Activated T-cell treated with anti-CD3 and anti-CD28 coated beads, Interleukin-2, amount 50 U/mL, for 4 hours (primary cell): ENCODE data around the gene MRPS30. TPM values are rescaled to one million over a fixed set of nuclear protein-coding genes. Genes with fewer than 3 reads are reported as not detected.
A peak's percentile ranks its signal among the peaks of the same experiment; 100 is the strongest.
"Not testable (repeated sequence)": the region's sequence is repeated elsewhere in the genome, so short reads cannot be mapped to it uniquely, and the experiment has no call there.

ENCODE experiments used
- ATAC-seq, 2 donors: fragments of 200-7000 bp; cut with Tn5 transposase; one replicate each; pipeline ENCODE4 v1.10.0; 2021
- DNase-seq: peaks from one replicate; pipeline ENCODE4 v3.0.0-alpha.2; 2020
- H3K27me3 Mint-ChIP-seq: one replicate; pipeline ENCODE4 v1.8.0; 2021; ENCODE audit warnings: low read depth, mixed read lengths
- H3K36me3 Mint-ChIP-seq: one replicate; pipeline ENCODE4 v1.8.0; 2022; ENCODE audit warnings: mixed read lengths; ENCODE audit not compliant: insufficient read depth
- H3K4me1 Mint-ChIP-seq: one replicate; pipeline ENCODE4 v1.8.0; 2021; ENCODE audit warnings: low read depth, mixed read lengths
- H3K4me3 Mint-ChIP-seq: one replicate; pipeline ENCODE4 v1.8.0; 2021; ENCODE audit warnings: mild to moderate bottlenecking, moderate library complexity, mixed read lengths
- H3K9me3 Mint-ChIP-seq: one replicate; pipeline ENCODE4 v1.8.0; 2021; ENCODE audit warnings: mixed read lengths
- total RNA-seq, 3 donors: library from RNA; stranded (reverse); gene quantifications; one replicate each; pipeline ENCODE4 v1.2.1, GENCODE V29; 2021

Gene MRPS30
- total RNA-seq, 3 donors from 2014 or later: 72.6 to 85.8 (median 85.7) TPM

- H3K36me3 Mint-ChIP-seq: no peaks in the 10 kb centered on the region
- no peak for DNase-seq
- H3K9me3 Mint-ChIP-seq: peaks cover 23% of the 10 kb centered on the region
- H3K4me3 Mint-ChIP-seq: no peak overlapping the region
- no peak for ATAC-seq
- no peaks in the 10 kb centered on the region for H3K27me3 Mint-ChIP-seq
- H3K4me1 Mint-ChIP-seq: no peaks in the 10 kb centered on the region
These were observed 10.9 kb upstream of the MRPS30 start for GRCh38 chr5:44797841-44798240.

GRCh38 chr5:44801992-44802391 is 6.8 kb upstream of the MRPS30 start:
- H3K4me1 Mint-ChIP-seq: no peaks in the 10 kb centered on the region
- H3K4me3 Mint-ChIP-seq: no peak overlapping the region
- H3K27me3 Mint-ChIP-seq: peaks cover 2% of the 10 kb centered on the region
- no peaks in the 10 kb centered on the region for H3K9me3 Mint-ChIP-seq
- DNase-seq: no peak
- no peaks in the 10 kb centered on the region for H3K36me3 Mint-ChIP-seq
- ATAC-seq: no peak

- Mint-ChIP-seq H3K4me1 (peaks cover 21% of the 10 kb centered on the region), H3K36me3 (peaks cover 8% of the 10 kb centered on the region), H3K27me3 (peaks cover 2% of the 10 kb centered on the region), H3K4me3 (no peak overlapping the region), H3K9me3 (no peaks in the 10 kb centered on the region)
- ATAC-seq (no peak), DNase-seq (no peak)
These were observed 2.1 kb upstream of the MRPS30 start for GRCh38 chr5:44806608-44807007.

GRCh38 chr5:44807269-44807668 is 1.5 kb upstream of the MRPS30 start:
- DNase-seq (no peak), ATAC-seq (no peak)
- H3K36me3 Mint-ChIP-seq: peaks cover 8% of the 10 kb centered on the region
- H3K4me3 Mint-ChIP-seq: no peak overlapping the region
- H3K9me3 Mint-ChIP-seq: no peaks in the 10 kb centered on the region
- H3K4me1 Mint-ChIP-seq: peaks cover 24% of the 10 kb centered on the region
- peaks cover 2% of the 10 kb centered on the region for H3K27me3 Mint-ChIP-seq

- peaks cover 13% of the 10 kb centered on the region for H3K36me3 Mint-ChIP-seq
- peak overlapping the region; percentile 97 for H3K4me3 Mint-ChIP-seq
- H3K9me3 Mint-ChIP-seq: no peaks in the 10 kb centered on the region
- H3K4me1 Mint-ChIP-seq: peaks cover 25% of the 10 kb centered on the region
- DNase-seq (peak; percentile 25), ATAC-seq (peak; percentile 49 to 52)
- H3K27me3 Mint-ChIP-seq: peaks cover 2% of the 10 kb centered on the region
These were observed 638 bp downstream of the MRPS30 start for GRCh38 chr5:44809215-44809955.

- peaks cover 19% of the 10 kb centered on the region for H3K36me3 Mint-ChIP-seq
- peaks cover 25% of the 10 kb centered on the region for H3K4me1 Mint-ChIP-seq
- H3K4me3 Mint-ChIP-seq: peak overlapping the region; percentile 97
- no peaks in the 10 kb centered on the region for H3K9me3 Mint-ChIP-seq
- DNase-seq: no peak
- ATAC-seq: no peak
- H3K27me3 Mint-ChIP-seq: no peaks in the 10 kb centered on the region
These were observed 1.2 kb downstream of the MRPS30 start for GRCh38 chr5:44809956-44810420.

GRCh38 chr5:44814761-44815160 is 6.0 kb downstream of the MRPS30 start:
- Mint-ChIP-seq H3K9me3 (no peaks in the 10 kb centered on the region), H3K36me3 (peaks cover 26% of the 10 kb centered on the region), H3K4me3 (no peak overlapping the region), H3K27me3 (no peaks in the 10 kb centered on the region), H3K4me1 (peaks cover 23% of the 10 kb centered on the region)
- DNase-seq (no peak), ATAC-seq (no peak)

- no peak for ATAC-seq
- DNase-seq: no peak
- Mint-ChIP-seq H3K9me3 (no peaks in the 10 kb centered on the region), H3K36me3 (peaks cover 25% of the 10 kb centered on the region), H3K27me3 (no peaks in the 10 kb centered on the region), H3K4me1 (peaks cover 6% of the 10 kb centered on the region), H3K4me3 (no peak overlapping the region)
These were observed 12.4 kb downstream of the MRPS30 start for GRCh38 chr5:44821164-44821563.

GRCh38 chr5:44824662-44825061 is 15.9 kb downstream of the MRPS30 start:
- not testable (repeated sequence) for ATAC-seq, H3K4me3 Mint-ChIP-seq, H3K27me3 Mint-ChIP-seq, H3K9me3 Mint-ChIP-seq, H3K4me1 Mint-ChIP-seq, DNase-seq
- H3K36me3 Mint-ChIP-seq: peaks cover 25% of the 10 kb centered on the region

GRCh38 chr5:44827681-44828080 is 18.9 kb downstream of the MRPS30 start:
- Mint-ChIP-seq H3K36me3 (peaks cover 18% of the 10 kb centered on the region), H3K4me3 (no peak overlapping the region), H3K9me3 (no peaks in the 10 kb centered on the region), H3K4me1 (peaks cover 8% of the 10 kb centered on the region), H3K27me3 (no peaks in the 10 kb centered on the region)
- ATAC-seq (no peak), DNase-seq (no peak)

GRCh38 chr5:44828719-44829118 is 20.0 kb downstream of the MRPS30 start:
- no peaks in the 10 kb centered on the region for H3K27me3 Mint-ChIP-seq
- no peaks in the 10 kb centered on the region for H3K9me3 Mint-ChIP-seq
- DNase-seq (no peak), ATAC-seq (no peak)
- H3K36me3 Mint-ChIP-seq: peaks cover 20% of the 10 kb centered on the region
- no peak overlapping the region for H3K4me3 Mint-ChIP-seq
- peaks cover 8% of the 10 kb centered on the region for H3K4me1 Mint-ChIP-seq

GRCh38 chr5:44830951-44831350 is 22.2 kb downstream of the MRPS30 start:
- ATAC-seq (no peak), DNase-seq (no peak)
- Mint-ChIP-seq H3K27me3 (no peaks in the 10 kb centered on the region), H3K4me3 (no peak overlapping the region), H3K36me3 (peaks cover 20% of the 10 kb centered on the region), H3K4me1 (peaks cover 8% of the 10 kb centered on the region), H3K9me3 (peaks cover 3% of the 10 kb centered on the region)

GRCh38 chr5:44833249-44833648 is 24.5 kb downstream of the MRPS30 start:
- DNase-seq: no peak
- Mint-ChIP-seq H3K4me3 (no peak overlapping the region), H3K36me3 (peaks cover 14% of the 10 kb centered on the region), H3K9me3 (peaks cover 7% of the 10 kb centered on the region), H3K27me3 (no peaks in the 10 kb centered on the region), H3K4me1 (peaks cover 4% of the 10 kb centered on the region)
- ATAC-seq: no peak

GRCh38 chr5:44835693-44836092 is 26.9 kb downstream of the MRPS30 start:
- DNase-seq: no peak
- no peak overlapping the region for H3K4me3 Mint-ChIP-seq

GRCh38 chr5:44839018-44839681 is 30.4 kb downstream of the MRPS30 start:
- Mint-ChIP-seq H3K36me3 (peaks cover 19% of the 10 kb centered on the region), H3K4me3 (no peak overlapping the region), H3K4me1 (no peaks in the 10 kb centered on the region), H3K9me3 (peaks cover 14% of the 10 kb centered on the region), H3K27me3 (no peaks in the 10 kb centered on the region)
- DNase-seq (no peak), ATAC-seq (no peak)

More at GRCh38 chr5:44835693-44836092, 26.9 kb downstream of the MRPS30 start:
- no peak for ATAC-seq
- Mint-ChIP-seq H3K36me3 (peaks cover 23% of the 10 kb centered on the region), H3K27me3 (no peaks in the 10 kb centered on the region), H3K4me1 (peaks cover 4% of the 10 kb centered on the region), H3K9me3 (peaks cover 14% of the 10 kb centered on the region)
